ENCODE data around the gene SPHK2.
A peak's percentile ranks its signal among the peaks of the same experiment; 100 is the strongest.
"Not testable (repeated sequence)": the region's sequence is repeated elsewhere in the genome, so short reads cannot be mapped to it uniquely, and the experiment has no call there.

SPHK2 gene

DNA sequence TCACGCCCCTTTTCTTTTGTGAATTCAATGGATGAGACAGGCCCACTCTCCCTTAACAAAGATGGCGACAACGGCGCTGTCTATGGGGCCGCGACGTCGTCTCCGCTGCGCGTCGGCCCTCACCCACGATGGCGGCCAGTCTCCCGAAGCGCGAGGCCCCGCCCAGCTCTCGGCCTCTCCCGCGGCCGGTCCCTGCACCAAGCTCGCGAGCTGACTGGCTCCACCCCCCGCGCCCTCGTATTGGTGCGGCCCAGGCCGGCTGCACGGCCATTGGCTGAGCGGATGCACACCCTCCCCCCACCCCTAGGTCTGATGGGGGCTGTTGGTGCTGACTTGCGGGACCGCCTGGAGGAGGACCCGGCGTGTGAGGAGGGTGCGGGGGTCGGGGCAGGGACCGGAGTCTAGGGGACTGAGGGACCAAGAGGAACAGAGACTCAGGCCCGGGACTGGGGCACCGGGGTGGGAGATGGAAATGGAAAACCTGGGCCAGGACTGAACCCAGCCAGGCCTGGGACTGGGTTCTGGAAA lies 4.8 kb downstream of the SPHK2 start:
- peak; percentile 95 to 100 for DNase-seq (ENCODE audit: low spot score in 2 of 2)
- peaks cover 23% of the 10 kb centered on the region for H3K4me1 ChIP-seq
- in situ Hi-C loops (cut with MboI; ENCODE audit: low sequenced_read_pairs), result no loop called here

DNA sequence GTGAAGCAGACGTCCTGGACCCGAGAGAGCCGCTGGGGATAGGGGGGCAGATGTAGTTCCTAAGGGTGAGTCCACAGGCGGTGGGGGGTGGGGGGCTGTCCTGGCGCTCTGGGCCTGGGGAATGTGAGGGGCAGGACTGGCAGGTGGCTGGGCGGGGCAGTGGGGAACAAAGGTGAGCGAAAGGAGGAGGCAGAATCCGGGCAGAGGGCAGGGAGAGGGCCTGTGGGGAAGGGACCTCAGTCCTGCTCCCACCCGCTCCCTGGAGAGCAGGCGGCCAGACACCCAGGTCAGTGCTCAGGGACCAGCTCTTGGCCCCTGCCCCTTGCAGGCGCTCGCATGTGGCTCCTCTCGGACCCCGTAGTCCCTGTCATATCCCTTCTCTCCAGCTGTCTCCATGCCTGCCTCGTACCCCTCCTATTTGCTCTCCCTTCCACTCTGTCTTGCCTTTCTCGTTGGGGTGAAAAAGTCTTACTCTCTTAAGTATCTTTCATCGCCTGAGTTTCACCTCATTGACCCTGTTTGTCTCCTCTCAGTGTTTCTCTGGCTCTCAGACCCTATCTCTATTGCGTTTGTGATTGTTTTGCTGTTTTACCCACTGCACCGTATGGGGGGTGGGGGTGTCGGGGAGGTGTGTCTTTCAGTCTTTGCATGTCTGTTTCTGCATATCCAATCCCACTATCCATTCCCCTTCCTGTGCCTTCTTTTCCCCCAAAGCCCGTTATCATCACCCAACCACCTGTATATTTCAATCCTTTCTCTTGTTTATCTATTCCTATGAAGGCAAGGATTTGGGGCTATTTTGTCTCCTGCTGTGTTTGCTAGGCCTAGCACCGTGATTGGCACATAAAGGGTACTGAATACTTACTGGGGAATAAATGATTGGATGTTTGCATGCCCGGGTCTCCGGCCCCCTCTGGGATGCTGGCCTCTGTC lies 5.8 kb downstream of the SPHK2 start:
- Histone ChIP-seq H3K4me1 (peaks cover 17% of the 10 kb centered on the region), H3K9me3 (no peaks in the 10 kb centered on the region), H3K36me3 (replicated peaks) (peaks cover 12% of the 10 kb centered on the region), H3K27me3 (ENCODE audit: low read depth) (no peaks in the 10 kb centered on the region), H3K4me3 (peak overlapping the region; percentile 49)
- in situ Hi-C loops (cut with MboI; ENCODE audit: low sequenced_read_pairs), result no loop called here
- DNase-seq (ENCODE audit: low spot score in 2 of 2), result peak in 1 of 2 experiments; percentile 55

More for the DNA sequence above, 4.8 kb downstream of the SPHK2 start:
- Histone ChIP-seq H3K27me3 (ENCODE audit: low read depth) (no peaks in the 10 kb centered on the region), H3K4me3 (peak overlapping the region; percentile 49), H3K9me3 (no peaks in the 10 kb centered on the region), H3K36me3 (replicated peaks) (peaks cover 4% of the 10 kb centered on the region)

DNA sequence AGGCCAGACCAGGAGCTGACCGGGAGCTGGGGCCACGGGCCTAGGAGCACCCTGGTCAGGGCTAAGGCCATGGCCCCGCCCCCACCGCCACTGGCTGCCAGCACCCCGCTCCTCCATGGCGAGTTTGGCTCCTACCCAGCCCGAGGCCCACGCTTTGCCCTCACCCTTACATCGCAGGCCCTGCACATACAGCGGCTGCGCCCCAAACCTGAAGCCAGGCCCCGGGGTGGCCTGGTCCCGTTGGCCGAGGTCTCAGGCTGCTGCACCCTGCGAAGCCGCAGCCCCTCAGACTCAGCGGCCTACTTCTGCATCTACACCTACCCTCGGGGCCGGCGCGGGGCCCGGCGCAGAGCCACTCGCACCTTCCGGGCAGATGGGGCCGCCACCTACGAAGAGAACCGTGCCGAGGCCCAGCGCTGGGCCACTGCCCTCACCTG lies 6.6 kb downstream of the SPHK2 start:
- H3K4me1 ChIP-seq, result peaks cover 15% of the 10 kb centered on the region
- H3K27me3 ChIP-seq (ENCODE audit: low read depth), result no peaks in the 10 kb centered on the region
- DNase-seq (ENCODE audit: low spot score in 2 of 2), result no peak
- in situ Hi-C loops (cut with MboI; ENCODE audit: low sequenced_read_pairs), result no loop called here
- H3K4me3 ChIP-seq, result no peak overlapping the region
- H3K36me3 ChIP-seq (replicated peaks), result peaks cover 20% of the 10 kb centered on the region
- H3K9me3 ChIP-seq, result no peaks in the 10 kb centered on the region

DNA sequence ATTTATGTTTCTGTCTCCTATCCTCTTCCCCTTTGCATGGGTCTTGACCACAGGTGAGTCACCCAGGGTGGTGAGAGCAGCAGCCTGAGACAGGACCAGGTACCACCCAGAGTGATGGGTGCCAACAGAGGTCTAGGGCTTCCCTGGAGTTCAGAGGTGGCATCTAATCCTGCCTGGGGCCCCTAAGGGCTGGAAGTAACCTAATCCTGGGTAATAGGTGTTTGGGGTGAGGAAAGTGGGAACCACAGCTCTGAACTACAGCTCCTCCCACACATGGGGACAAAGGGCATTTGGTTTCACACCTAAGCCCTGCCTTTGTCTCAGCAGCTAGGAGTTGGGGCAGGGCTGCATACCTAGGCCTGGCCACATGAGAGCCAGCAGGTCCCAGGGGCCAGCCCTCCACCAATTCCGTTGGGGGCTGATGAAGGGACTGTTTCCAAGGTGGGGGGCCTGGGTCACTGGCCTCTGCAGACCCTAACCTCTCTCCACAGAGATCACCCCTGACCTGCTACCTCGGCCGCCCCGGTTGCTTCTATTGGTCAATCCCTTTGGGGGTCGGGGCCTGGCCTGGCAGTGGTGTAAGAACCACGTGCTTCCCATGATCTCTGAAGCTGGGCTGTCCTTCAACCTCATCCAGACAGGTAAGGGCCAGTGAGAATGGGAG lies 8.0 kb downstream of the SPHK2 start:
- H3K9me3 ChIP-seq, result no peaks in the 10 kb centered on the region
- H3K36me3 ChIP-seq (replicated peaks), result peaks cover 30% of the 10 kb centered on the region
- in situ Hi-C loops (cut with MboI; ENCODE audit: low sequenced_read_pairs), result no loop called here
- peaks cover 15% of the 10 kb centered on the region for H3K4me1 ChIP-seq
- no peak overlapping the region for H3K4me3 ChIP-seq
- no peak for DNase-seq (ENCODE audit: low spot score in 2 of 2)
- no peaks in the 10 kb centered on the region for H3K27me3 ChIP-seq (ENCODE audit: low read depth)

DNA sequence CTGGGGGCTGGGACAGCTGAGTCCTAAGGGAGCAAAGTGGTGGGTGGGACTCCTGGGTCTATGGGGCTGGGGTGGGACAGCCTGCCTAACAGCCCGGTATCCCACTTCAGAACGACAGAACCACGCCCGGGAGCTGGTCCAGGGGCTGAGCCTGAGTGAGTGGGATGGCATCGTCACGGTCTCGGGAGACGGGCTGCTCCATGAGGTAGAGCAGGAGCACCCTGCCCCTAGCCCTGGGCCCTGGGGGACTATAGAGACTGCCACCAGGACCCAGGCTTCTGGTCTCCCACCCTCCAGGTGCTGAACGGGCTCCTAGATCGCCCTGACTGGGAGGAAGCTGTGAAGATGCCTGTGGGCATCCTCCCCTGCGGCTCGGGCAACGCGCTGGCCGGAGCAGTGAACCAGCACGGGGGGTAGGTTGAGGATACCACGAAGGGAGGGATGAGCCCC lies 8.6 kb downstream of the SPHK2 start:
- Histone ChIP-seq H3K4me3 (no peak overlapping the region), H3K9me3 (no peaks in the 10 kb centered on the region), H3K4me1 (peaks cover 15% of the 10 kb centered on the region), H3K36me3 (replicated peaks) (peaks cover 36% of the 10 kb centered on the region), H3K27me3 (ENCODE audit: low read depth) (no peaks in the 10 kb centered on the region)
- no peak for DNase-seq (ENCODE audit: low spot score in 2 of 2)
- in situ Hi-C loops (cut with MboI; ENCODE audit: low sequenced_read_pairs), result no loop called here

DNA sequence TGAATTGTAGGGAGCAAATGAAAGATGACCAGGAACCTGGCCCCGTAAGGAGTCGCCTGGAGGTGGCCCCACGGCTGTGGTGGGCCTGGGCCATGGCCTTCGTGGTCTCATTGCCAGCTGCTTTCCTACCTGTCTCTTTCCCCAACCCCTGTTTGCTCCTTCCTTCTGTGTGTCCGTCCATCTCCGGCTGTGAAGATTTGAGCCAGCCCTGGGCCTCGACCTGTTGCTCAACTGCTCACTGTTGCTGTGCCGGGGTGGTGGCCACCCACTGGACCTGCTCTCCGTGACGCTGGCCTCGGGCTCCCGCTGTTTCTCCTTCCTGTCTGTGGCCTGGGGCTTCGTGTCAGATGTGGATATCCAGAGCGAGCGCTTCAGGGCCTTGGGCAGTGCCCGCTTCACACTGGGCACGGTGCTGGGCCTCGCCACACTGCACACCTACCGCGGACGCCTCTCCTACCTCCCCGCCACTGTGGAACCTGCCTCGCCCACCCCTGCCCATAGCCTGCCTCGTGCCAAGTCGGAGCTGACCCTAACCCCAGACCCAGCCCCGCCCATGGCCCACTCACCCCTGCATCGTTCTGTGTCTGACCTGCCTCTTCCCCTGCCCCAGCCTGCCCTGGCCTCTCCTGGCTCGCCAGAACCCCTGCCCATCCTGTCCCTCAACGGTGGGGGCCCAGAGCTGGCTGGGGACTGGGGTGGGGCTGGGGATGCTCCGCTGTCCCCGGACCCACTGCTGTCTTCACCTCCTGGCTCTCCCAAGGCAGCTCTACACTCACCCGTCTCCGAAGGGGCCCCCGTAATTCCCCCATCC lies 9.4 kb downstream of the SPHK2 start:
- Histone ChIP-seq H3K4me1 (peaks cover 17% of the 10 kb centered on the region), H3K36me3 (replicated peaks) (peaks cover 44% of the 10 kb centered on the region), H3K27me3 (ENCODE audit: low read depth) (no peaks in the 10 kb centered on the region), H3K4me3 (no peak overlapping the region), H3K9me3 (no peaks in the 10 kb centered on the region)
- in situ Hi-C loops (cut with MboI; ENCODE audit: low sequenced_read_pairs), result no loop called here
- peak in 1 of 2 experiments; percentile 29 for DNase-seq (ENCODE audit: low spot score in 2 of 2)

DNA sequence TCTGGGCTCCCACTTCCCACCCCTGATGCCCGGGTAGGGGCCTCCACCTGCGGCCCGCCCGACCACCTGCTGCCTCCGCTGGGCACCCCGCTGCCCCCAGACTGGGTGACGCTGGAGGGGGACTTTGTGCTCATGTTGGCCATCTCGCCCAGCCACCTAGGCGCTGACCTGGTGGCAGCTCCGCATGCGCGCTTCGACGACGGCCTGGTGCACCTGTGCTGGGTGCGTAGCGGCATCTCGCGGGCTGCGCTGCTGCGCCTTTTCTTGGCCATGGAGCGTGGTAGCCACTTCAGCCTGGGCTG lies 9.9 kb downstream of the SPHK2 start:
- in situ Hi-C loops (cut with MboI; ENCODE audit: low sequenced_read_pairs), result no loop called here
- Histone ChIP-seq H3K4me3 (no peak overlapping the region), H3K9me3 (no peaks in the 10 kb centered on the region), H3K27me3 (ENCODE audit: low read depth) (no peaks in the 10 kb centered on the region), H3K36me3 (replicated peaks) (peaks cover 45% of the 10 kb centered on the region), H3K4me1 (peaks cover 21% of the 10 kb centered on the region)
- DNase-seq (ENCODE audit: low spot score in 2 of 2), result no peak

DNA sequence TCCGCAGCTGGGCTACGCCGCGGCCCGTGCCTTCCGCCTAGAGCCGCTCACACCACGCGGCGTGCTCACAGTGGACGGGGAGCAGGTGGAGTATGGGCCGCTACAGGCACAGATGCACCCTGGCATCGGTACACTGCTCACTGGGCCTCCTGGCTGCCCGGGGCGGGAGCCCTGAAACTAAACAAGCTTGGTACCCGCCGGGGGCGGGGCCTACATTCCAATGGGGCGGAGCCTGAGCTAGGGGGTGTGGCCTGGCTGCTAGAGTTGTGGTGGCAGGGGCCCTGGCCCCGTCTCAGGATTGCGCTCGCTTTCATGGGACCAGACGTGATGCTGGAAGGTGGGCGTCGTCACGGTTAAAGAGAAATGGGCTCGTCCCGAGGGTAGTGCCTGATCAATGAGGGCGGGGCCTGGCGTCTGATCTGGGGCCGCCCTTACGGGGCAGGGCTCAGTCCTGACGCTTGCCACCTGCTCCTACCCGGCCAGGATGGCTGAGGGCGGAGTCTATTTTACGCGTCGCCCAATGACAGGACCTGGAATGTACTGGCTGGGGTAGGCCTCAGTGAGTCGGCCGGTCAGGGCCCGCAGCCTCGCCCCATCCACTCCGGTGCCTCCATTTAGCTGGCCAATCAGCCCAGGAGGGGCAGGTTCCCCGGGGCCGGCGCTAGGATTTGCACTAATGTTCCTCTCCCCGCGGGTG lies 10.4 kb downstream of the SPHK2 start:
- Histone ChIP-seq H3K9me3 (no peaks in the 10 kb centered on the region), H3K4me3 (no peak overlapping the region), H3K27me3 (ENCODE audit: low read depth) (no peaks in the 10 kb centered on the region), H3K4me1 (peaks cover 22% of the 10 kb centered on the region), H3K36me3 (replicated peaks) (peaks cover 45% of the 10 kb centered on the region)
- peak in 1 of 2 experiments; percentile 72 for DNase-seq (ENCODE audit: low spot score in 2 of 2)
- in situ Hi-C loops (cut with MboI; ENCODE audit: low sequenced_read_pairs), result no loop called here

DNA sequence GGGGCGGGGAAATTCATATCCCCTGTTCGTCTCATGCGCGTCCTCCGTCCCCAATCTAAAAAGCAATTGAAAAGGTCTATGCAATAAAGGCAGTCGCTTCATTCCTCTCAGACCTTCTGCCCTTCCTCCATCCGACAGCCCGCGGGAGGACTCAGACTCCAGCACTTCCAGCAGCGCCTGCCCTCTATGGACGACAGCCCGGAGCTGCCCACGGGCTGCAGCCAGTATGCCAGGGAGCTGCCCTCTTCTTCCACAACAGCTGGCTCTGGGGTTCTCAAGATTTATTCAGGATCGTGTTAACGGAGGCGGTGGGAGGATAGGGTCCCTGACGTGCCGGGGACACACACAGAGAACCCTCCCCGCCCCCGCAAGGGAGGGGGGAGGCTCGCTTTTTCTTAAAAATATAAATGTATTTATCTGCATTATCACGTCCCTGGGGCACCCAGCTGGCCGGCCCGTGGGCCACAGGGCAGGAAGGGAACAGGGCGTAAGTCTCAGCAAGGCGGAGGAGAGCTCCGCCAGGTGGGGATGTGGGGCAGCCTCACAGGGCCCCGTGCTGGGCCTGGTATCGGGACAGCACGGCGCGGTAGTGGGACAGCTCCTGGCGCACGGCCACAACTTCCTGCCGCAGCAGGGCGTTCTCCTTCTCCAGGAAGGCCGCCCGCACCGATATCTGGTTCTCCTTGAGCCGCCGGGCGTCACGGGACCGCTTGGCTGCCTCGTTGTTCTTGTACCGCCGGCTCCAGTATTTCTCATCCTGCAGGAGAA lies 11.2 kb downstream of the SPHK2 start:
- no peak overlapping the region for H3K4me3 ChIP-seq
- peak in 1 of 2 experiments; percentile 21 for DNase-seq (ENCODE audit: low spot score in 2 of 2)
- in situ Hi-C loops (cut with MboI; ENCODE audit: low sequenced_read_pairs), result no loop called here
- H3K27me3 ChIP-seq (ENCODE audit: low read depth), result no peaks in the 10 kb centered on the region
- H3K9me3 ChIP-seq, result no peaks in the 10 kb centered on the region
- peaks cover 45% of the 10 kb centered on the region for H3K36me3 ChIP-seq (replicated peaks)
- H3K4me1 ChIP-seq, result peaks cover 24% of the 10 kb centered on the region

DNA sequence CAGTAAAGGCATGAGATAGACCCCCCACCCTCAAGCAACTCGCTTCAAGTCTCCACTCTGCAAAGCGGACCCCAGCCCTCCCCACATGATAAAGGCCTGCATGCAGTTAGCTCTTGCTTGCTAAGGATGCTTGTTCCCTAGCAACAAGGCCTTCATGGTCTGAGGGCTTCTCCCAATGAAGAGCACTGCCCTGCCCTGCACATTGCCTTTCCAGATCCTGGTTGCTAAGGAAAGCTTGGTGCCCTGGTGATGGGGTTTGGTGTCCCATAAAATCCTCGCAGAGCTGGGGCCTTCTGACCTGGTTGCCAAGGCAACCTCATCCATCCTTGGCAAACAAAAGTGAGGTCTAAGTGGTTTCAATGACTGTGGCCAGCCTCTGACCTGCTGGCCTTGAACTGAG lies 11.9 kb downstream of the SPHK2 start:
- in situ Hi-C loops (cut with MboI; ENCODE audit: low sequenced_read_pairs), result no loop called here
- peak in 1 of 2 experiments; percentile 20 for DNase-seq (ENCODE audit: low spot score in 2 of 2)

DNA sequence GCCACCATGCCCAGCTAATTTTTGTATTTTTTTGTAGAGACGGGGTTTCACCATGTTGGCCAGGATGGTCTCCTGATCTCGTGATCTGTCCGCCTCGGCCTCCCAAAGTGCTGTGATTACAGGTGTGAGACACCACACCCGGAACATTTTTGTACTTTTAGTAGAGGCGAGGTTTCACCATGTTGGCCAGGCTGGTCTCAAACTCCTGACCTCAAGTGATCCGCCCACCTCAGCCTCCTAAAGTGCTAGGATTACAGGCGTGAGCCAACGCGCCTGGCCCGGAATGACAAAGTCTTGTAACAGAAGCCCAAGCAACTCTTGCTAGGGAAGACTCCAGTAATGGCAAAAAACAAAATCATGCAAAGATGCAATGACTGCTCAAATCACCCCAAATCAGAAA lies 13.0 kb downstream of the SPHK2 start:
- DNase-seq (ENCODE audit: low spot score in 2 of 2); H3K4me3 ChIP-seq; in situ Hi-C loops (cut with MboI; ENCODE audit: low sequenced_read_pairs); H3K9me3 ChIP-seq; H3K27me3 ChIP-seq (ENCODE audit: low read depth): not testable (repeated sequence)
- peaks cover 22% of the 10 kb centered on the region for H3K4me1 ChIP-seq
- peaks cover 44% of the 10 kb centered on the region for H3K36me3 ChIP-seq (replicated peaks)

More for the DNA sequence above, 11.9 kb downstream of the SPHK2 start:
- no peak overlapping the region for H3K4me3 ChIP-seq
- H3K4me1 ChIP-seq, result peaks cover 24% of the 10 kb centered on the region
- no peaks in the 10 kb centered on the region for H3K27me3 ChIP-seq (ENCODE audit: low read depth)
- H3K9me3 ChIP-seq, result no peaks in the 10 kb centered on the region
- peaks cover 43% of the 10 kb centered on the region for H3K36me3 ChIP-seq (replicated peaks)

DNA sequence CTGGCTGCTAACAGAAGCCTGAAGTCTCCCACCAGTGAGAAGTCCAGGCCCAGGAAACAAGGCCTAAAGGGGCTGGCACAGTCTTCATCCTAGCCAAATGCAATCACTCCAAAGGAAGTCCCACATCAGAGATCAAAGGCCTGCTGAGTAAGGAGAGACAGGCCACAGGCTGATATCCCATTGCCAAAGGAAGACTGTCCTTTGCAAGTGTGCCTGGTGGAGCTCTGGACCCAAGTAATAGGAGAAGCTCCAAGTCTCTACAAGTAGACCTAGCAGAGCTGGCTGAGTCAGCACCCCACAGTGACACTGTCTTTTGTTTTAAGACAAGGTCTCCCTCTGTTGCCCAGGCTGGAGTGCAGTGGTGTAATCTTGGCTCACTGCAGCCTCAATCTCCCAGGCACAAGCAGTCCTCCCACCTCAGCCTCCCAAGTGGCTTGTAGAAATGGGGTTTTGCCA lies 13.4 kb downstream of the SPHK2 start:
- peaks cover 22% of the 10 kb centered on the region for H3K4me1 ChIP-seq
- no peak for DNase-seq (ENCODE audit: low spot score in 2 of 2)
- H3K9me3 ChIP-seq, result peaks cover 2% of the 10 kb centered on the region; the same call in 1 of the 2 replicates
- in situ Hi-C loops (cut with MboI; ENCODE audit: low sequenced_read_pairs), result no loop called here
- peaks cover 44% of the 10 kb centered on the region for H3K36me3 ChIP-seq (replicated peaks)
- no peak overlapping the region for H3K4me3 ChIP-seq
- H3K27me3 ChIP-seq (ENCODE audit: low read depth), result no peaks in the 10 kb centered on the region
